Measurements from ENCODE around the gene CBX4.

The CBX4 gene

GRCh38 chr17:79826204-79826680 is 13.0 kb downstream of the CBX4 start:
- TF ChIP-seq TCF4 (CRISPR knock-in tag; IDR thresholded peaks at IDR 0.05; ENCODE audit: borderline replicate concordance) (no peak), PPARA (CRISPR knock-in tag; IDR thresholded peaks at IDR 0.05; ENCODE audit: borderline replicate concordance) (no peak), ZC3H10 (CRISPR knock-in tag; IDR thresholded peaks at IDR 0.05) (no peak), POU6F1 (CRISPR knock-in tag; IDR thresholded peaks at IDR 0.05; ENCODE audit: borderline replicate concordance, low read depth) (no peak), ESRRG (CRISPR knock-in tag; IDR thresholded peaks at IDR 0.05) (no peak), SNAI2 (CRISPR knock-in tag; IDR thresholded peaks at IDR 0.05) (no peak), ARNTL (CRISPR knock-in tag; IDR thresholded peaks at IDR 0.05; ENCODE audit: borderline replicate concordance, low read depth) (no peak), ZNF8 (CRISPR knock-in tag; IDR thresholded peaks at IDR 0.05) (no peak)
- TF ChIP-seq, protein P1, sequence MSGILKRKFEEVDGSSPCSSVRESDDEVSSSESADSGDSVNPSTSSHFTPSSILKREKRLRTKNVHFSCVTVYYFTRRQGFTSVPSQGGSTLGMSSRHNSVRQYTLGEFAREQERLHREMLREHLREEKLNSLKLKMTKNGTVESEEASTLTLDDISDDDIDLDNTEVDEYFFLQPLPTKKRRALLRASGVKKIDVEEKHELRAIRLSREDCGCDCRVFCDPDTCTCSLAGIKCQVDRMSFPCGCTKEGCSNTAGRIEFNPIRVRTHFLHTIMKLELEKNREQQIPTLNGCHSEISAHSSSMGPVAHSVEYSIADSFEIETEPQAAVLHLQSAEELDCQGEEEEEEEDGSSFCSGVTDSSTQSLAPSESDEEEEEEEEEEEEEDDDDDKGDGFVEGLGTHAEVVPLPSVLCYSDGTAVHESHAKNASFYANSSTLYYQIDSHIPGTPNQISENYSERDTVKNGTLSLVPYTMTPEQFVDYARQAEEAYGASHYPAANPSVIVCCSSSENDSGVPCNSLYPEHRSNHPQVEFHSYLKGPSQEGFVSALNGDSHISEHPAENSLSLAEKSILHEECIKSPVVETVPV (CRISPR knock-in tag; IDR thresholded peaks at IDR 0.05) = no peak
- TF ChIP-seq, protein P2, sequence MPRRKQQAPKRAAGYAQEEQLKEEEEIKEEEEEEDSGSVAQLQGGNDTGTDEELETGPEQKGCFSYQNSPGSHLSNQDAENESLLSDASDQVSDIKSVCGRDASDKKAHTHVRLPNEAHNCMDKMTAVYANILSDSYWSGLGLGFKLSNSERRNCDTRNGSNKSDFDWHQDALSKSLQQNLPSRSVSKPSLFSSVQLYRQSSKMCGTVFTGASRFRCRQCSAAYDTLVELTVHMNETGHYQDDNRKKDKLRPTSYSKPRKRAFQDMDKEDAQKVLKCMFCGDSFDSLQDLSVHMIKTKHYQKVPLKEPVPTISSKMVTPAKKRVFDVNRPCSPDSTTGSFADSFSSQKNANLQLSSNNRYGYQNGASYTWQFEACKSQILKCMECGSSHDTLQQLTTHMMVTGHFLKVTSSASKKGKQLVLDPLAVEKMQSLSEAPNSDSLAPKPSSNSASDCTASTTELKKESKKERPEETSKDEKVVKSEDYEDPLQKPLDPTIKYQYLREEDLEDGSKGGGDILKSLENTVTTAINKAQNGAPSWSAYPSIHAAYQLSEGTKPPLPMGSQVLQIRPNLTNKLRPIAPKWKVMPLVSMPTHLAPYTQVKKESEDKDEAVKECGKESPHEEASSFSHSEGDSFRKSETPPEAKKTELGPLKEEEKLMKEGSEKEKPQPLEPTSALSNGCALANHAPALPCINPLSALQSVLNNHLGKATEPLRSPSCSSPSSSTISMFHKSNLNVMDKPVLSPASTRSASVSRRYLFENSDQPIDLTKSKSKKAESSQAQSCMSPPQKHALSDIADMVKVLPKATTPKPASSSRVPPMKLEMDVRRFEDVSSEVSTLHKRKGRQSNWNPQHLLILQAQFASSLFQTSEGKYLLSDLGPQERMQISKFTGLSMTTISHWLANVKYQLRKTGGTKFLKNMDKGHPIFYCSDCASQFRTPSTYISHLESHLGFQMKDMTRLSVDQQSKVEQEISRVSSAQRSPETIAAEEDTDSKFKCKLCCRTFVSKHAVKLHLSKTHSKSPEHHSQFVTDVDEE (CRISPR knock-in tag; IDR thresholded peaks at IDR 0.05) = no peak
- ATAC-seq = no peak

- TF ChIP-seq OSR1 (CRISPR knock-in tag; IDR thresholded peaks at IDR 0.05) (no peak), RARB (CRISPR knock-in tag; IDR thresholded peaks at IDR 0.05) (no peak), BACH2 (CRISPR knock-in tag; IDR thresholded peaks at IDR 0.05; ENCODE audit: borderline replicate concordance) (no peak), ARNTL (CRISPR knock-in tag; IDR thresholded peaks at IDR 0.05; ENCODE audit: borderline replicate concordance, low read depth) (no peak)
- no peak for ATAC-seq
Observed at GRCh38 chr17:79825580-79825921, 13.7 kb downstream of the CBX4 start.

- no peak for ATAC-seq
- TF ChIP-seq ZFP3 (CRISPR knock-in tag; IDR thresholded peaks at IDR 0.05) (no peak), ZNF8 (CRISPR knock-in tag; IDR thresholded peaks at IDR 0.05) (no peak), BACH2 (CRISPR knock-in tag; IDR thresholded peaks at IDR 0.05; ENCODE audit: borderline replicate concordance) (no peak), POU6F1 (CRISPR knock-in tag; IDR thresholded peaks at IDR 0.05; ENCODE audit: borderline replicate concordance, low read depth) (no peak), TCF4 (CRISPR knock-in tag; IDR thresholded peaks at IDR 0.05; ENCODE audit: borderline replicate concordance) (no peak), GLIS3 (CRISPR knock-in tag; IDR thresholded peaks at IDR 0.05) (no peak)
- TF ChIP-seq, protein P3, sequence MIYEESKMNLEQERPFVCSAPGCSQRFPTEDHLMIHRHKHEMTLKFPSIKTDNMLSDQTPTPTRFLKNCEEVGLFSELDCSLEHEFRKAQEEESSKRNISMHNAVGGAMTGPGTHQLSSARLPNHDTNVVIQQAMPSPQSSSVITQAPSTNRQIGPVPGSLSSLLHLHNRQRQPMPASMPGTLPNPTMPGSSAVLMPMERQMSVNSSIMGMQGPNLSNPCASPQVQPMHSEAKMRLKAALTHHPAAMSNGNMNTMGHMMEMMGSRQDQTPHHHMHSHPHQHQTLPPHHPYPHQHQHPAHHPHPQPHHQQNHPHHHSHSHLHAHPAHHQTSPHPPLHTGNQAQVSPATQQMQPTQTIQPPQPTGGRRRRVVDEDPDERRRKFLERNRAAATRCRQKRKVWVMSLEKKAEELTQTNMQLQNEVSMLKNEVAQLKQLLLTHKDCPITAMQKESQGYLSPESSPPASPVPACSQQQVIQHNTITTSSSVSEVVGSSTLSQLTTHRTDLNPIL (CRISPR knock-in tag; IDR thresholded peaks at IDR 0.05; ENCODE audit: low read depth) = no peak
- TF ChIP-seq, protein P2 (CRISPR knock-in tag; IDR thresholded peaks at IDR 0.05) = no peak
- TF ChIP-seq, protein P1 (CRISPR knock-in tag; IDR thresholded peaks at IDR 0.05) = no peak
Observed at GRCh38 chr17:79824893-79825579, 14.2 kb downstream of the CBX4 start.

All from SK-N-SH treated with all-trans-retinoic acid at 6 μM for 48 hours (cell line).